Measurements from ENCODE around the gene WDR46.
A peak's percentile ranks its signal among the peaks of the same experiment; 100 is the strongest.

- TF ChIP-seq, protein P1, sequence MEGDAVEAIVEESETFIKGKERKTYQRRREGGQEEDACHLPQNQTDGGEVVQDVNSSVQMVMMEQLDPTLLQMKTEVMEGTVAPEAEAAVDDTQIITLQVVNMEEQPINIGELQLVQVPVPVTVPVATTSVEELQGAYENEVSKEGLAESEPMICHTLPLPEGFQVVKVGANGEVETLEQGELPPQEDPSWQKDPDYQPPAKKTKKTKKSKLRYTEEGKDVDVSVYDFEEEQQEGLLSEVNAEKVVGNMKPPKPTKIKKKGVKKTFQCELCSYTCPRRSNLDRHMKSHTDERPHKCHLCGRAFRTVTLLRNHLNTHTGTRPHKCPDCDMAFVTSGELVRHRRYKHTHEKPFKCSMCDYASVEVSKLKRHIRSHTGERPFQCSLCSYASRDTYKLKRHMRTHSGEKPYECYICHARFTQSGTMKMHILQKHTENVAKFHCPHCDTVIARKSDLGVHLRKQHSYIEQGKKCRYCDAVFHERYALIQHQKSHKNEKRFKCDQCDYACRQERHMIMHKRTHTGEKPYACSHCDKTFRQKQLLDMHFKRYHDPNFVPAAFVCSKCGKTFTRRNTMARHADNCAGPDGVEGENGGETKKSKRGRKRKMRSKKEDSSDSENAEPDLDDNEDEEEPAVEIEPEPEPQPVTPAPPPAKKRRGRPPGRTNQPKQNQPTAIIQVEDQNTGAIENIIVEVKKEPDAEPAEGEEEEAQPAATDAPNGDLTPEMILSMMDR (IDR thresholded peaks at IDR 0.05), result peak; percentile 11 to 67 (median 41)
- TF ChIP-seq EP300 (IDR thresholded peaks at IDR 0.05; ENCODE audit: low read depth) (no peak), POLR2AphosphoS5 (IDR thresholded peaks at IDR 0.05) (no peak)
These were observed 9.0 kb downstream of the WDR46 start for GRCh38 chr6:33279971-33280511.
